ENCODE data around the gene TSLP.

DNA sequence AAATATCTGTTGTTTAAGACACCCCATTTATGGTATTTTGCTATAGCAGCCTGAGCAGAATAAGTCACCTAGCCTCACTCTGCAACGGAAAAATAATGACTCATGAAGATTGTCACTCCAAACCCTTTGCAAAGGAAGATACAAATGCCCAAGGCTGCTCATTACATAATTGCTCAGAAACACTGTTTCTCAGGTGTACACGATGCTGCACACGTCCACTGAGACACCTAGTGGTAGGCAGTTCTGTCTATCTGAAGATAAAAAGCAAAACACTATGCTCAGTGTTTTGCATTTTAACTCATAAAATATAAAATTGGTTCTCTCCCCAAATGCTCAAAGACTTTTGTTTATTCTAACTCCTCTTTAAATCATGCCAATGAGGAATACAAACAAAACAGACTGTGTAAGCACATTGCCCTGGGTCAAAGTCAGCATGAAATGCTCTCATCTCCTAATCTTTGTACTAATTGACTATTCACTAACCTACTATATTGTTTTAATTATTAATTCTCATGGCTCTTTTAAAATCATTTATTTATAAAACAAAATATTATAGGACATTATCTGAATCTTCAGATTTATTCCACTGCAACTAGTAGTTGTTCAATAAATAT is 7.7 kb upstream of the TSLP start:
- no peak for TF ChIP-seq SP1 (IDR thresholded peaks at IDR 0.05)
- no peak for TF ChIP-seq NFRKB (IDR thresholded peaks at IDR 0.05)

Measured in HEK293T (cell line).